Colonic mucosa (tissue), 4 donors: Measurements from ENCODE around the gene WDR33. TPM values are rescaled to one million over a fixed set of nuclear protein-coding genes. Genes with fewer than 3 reads are reported as not detected.

ENCODE experiments used
- DNase-seq: peaks from one replicate; pipeline ENCODE4 v3.0.0-alpha.2; 2020
- H3K27ac ChIP-seq: fragments of 200-600 bp; one replicate; pipeline ENCODE4 v1.8.0; 2021
- H3K27me3 ChIP-seq: fragments of 200-600 bp; one replicate; pipeline ENCODE4 v1.8.0; 2021
- H3K36me3 ChIP-seq: fragments of 200-600 bp; one replicate; pipeline ENCODE4 v1.8.0; 2021
- H3K4me1 ChIP-seq: fragments of 200-600 bp; one replicate; pipeline ENCODE4 v1.8.0; 2021; ENCODE audit warnings: mild to moderate bottlenecking
- H3K4me3 ChIP-seq: fragments of 200-600 bp; one replicate; pipeline ENCODE4 v1.8.0; 2021
- H3K9ac ChIP-seq, 2 donors: one replicate each; pipeline ENCODE4 v1.7.0; 2013; ENCODE audit warnings: control low read depth in 2 of 2, low read depth in 2 of 2, low read length in 2 of 2
- H3K9me3 ChIP-seq: fragments of 200-600 bp; one replicate; pipeline ENCODE4 v1.8.0; 2021
- intact Hi-C: fragments of 100-400 bp; cut with DNase I; formaldehyde crosslinking; loops from one replicate; pipeline ENCODE4 v1.14.1; 2022
- total RNA-seq, 2 donors: library from RNA; stranded (reverse); fragmentation: NEBNext Ultra II Directional in 1 of 2; extraction: Animal tissue kit (Norgen Biotek cat#: 25700) in 1 of 2; gene quantifications; one replicate each; pipeline ENCODE4 v1.2.1, GENCODE V29; 2021
- TF ChIP-seq, protein P1 (sequence below): fragments of 200-600 bp; IDR thresholded peaks from one replicate; pipeline ENCODE4 v1.8.0; 2022; ENCODE audit warnings: antibody characterized with exemption, mild to moderate bottlenecking
- donor health status: healthy.
- donor health status: DM: no; HTN: no; CAD: no.
- donor health status: DM: no; HTN: no; CAD: no.

WDR33 gene
- total RNA-seq, 2 donors from 2014 or later, result 48.1 to 59.4 TPM

DNA sequence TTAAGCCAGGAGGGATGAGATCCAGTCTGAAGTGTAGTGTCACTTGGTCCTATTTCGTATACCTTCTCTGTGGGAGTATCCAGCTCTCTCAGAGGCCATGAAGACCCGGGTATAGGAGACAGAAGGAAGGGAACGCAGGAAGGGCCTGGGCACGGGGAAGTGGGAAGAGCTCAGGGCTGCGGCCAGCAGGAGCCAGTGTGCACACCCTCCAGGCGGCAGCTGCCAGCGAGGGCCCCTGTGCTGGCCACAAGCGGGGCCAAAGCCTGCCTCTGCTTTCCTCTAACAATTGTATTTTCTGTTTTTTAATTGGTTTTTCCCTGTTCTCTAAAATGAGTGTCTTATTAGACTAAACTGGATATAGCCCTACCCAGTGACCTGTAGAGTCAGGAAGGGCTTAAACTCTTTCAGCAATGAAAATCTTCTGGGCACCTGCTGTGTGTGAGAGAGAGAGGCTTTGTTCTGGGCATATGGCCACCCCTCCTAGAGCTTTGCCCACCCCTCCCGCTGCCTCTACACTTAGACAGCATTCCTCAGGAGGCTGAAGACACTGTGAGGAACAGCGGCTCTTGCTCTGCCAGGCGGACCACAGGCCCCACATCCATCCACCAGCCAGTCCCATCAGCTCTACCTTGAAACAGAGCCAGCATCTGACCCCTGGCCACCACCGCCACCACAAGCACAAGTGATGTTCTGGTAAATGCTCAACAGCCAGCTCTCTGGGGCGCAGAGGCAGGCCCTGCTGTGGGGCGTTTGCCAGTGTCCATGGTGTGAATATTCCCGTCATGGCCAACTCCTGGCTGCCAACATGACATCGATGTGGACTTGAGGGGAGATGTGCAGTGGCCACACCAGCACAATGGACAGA lies 155.5 kb downstream of the WDR33 start:
- Histone ChIP-seq H3K4me3 (no peak overlapping the region), H3K27ac (no peak overlapping the region), H3K4me1 (no peaks in the 10 kb centered on the region), H3K9ac (no peak overlapping the region), H3K36me3 (no peaks in the 10 kb centered on the region), H3K27me3 (no peaks in the 10 kb centered on the region), H3K9me3 (no peaks in the 10 kb centered on the region)
- intact Hi-C loops, result no loop called here
- no peak for DNase-seq
- TF ChIP-seq, protein P1, sequence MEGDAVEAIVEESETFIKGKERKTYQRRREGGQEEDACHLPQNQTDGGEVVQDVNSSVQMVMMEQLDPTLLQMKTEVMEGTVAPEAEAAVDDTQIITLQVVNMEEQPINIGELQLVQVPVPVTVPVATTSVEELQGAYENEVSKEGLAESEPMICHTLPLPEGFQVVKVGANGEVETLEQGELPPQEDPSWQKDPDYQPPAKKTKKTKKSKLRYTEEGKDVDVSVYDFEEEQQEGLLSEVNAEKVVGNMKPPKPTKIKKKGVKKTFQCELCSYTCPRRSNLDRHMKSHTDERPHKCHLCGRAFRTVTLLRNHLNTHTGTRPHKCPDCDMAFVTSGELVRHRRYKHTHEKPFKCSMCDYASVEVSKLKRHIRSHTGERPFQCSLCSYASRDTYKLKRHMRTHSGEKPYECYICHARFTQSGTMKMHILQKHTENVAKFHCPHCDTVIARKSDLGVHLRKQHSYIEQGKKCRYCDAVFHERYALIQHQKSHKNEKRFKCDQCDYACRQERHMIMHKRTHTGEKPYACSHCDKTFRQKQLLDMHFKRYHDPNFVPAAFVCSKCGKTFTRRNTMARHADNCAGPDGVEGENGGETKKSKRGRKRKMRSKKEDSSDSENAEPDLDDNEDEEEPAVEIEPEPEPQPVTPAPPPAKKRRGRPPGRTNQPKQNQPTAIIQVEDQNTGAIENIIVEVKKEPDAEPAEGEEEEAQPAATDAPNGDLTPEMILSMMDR, result no peak

DNA sequence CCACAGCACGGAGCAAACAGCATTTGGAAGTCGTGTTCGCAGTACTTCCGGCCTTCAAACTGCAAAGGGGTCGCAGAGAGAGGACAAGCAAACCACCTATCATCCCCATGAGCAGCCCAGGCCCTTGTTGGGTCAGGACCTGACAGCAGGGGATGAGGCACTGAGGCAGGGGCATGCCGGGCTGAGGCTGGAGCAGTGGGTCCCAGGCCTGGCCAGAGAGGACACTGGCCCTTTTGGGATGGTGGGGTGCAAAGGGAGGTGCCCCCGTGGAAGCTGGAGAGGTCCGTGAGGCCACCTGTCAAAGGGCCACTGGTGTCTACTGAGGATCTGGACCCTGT lies 156.2 kb downstream of the WDR33 start:
- intact Hi-C loops, result no loop called here
- H3K9me3 ChIP-seq, result no peaks in the 10 kb centered on the region
- no peak overlapping the region for H3K9ac ChIP-seq
- H3K4me3 ChIP-seq, result no peak overlapping the region
- H3K27me3 ChIP-seq, result no peaks in the 10 kb centered on the region
- H3K36me3 ChIP-seq, result no peaks in the 10 kb centered on the region
- no peaks in the 10 kb centered on the region for H3K4me1 ChIP-seq
- H3K27ac ChIP-seq, result no peak overlapping the region
- no peak for DNase-seq
- TF ChIP-seq, protein P1, result no peak

DNA sequence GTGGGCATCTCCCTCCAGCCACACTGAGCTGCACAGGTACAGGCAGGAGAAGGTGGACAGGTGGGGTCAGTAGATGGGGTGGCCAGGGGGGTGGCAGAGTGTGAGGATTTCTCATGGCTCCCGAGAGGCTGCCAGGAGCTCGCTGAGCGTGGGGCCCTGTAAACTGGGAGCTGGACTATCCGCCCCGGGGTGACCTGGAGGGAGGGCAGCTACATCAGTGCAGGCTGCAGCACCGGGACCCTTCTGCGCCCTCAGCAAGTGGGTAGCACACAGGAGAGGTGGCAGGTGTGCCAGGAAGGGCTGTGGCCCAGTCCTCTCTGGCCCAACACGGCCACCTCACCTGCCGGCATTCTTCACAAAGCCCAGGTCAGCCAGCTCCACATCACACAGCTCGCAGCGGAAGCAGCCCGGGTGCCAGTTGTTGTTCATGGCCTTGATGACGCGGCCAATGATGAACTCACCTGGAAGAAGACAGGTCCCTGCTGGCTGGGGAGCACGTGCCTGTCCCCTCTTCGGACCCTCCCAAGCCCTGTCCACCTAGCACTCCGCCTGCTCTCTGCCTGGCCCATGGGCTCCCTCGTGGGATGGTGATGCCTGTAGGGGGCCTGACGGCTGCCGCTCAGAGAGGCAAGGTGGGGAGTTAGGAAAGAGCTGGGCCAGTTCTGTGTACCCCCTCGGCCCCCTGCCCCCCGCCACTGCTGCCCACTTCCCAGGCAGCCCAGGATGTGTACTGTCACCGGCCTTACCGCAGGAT lies 156.7 kb downstream of the WDR33 start:
- Histone ChIP-seq H3K9me3 (no peaks in the 10 kb centered on the region), H3K27me3 (no peaks in the 10 kb centered on the region), H3K4me3 (no peak overlapping the region), H3K36me3 (no peaks in the 10 kb centered on the region), H3K27ac (no peak overlapping the region), H3K9ac (no peak overlapping the region), H3K4me1 (no peaks in the 10 kb centered on the region)
- TF ChIP-seq, protein P1, result no peak
- no peak for DNase-seq
- intact Hi-C loops, result no loop called here

DNA sequence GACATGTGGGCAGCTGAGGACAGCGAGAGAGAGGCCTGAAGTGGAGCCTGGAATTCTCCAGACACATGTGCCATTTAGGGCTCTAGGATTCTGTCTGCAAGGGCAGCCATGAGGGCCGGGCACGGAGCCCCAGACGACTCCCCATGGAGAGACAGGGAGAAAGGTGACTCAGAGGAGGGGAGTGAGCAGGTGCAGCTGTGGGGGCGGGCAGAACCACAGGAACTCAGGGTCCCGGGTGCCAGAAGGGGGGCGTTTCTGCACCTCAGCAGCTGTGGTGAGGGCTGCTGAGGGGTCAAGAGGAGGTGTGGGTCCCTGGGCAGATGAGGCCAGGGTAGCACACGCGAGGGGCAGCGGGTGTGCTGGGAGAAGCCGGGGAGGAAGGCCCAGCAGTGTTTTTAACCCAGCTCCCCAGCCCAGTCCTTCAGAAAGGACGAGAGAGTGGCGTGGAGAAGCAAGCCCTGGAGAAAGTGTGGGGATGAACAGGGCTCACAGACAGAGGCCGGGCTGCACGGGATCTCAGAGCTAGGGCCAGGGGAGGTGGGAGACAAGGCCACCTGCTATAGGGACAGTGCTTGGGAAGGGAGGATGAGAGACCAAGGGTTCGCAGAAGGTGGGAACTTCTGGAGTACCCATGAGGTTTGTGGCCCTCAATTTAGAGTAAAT lies 157.4 kb downstream of the WDR33 start:
- no peaks in the 10 kb centered on the region for H3K36me3 ChIP-seq
- H3K27me3 ChIP-seq, result no peaks in the 10 kb centered on the region
- intact Hi-C loops, result no loop called here
- no peak for DNase-seq
- no peaks in the 10 kb centered on the region for H3K9me3 ChIP-seq
- no peak overlapping the region for H3K4me3 ChIP-seq
- H3K9ac ChIP-seq, result no peak overlapping the region
- no peaks in the 10 kb centered on the region for H3K4me1 ChIP-seq
- TF ChIP-seq, protein P1, result no peak
- H3K27ac ChIP-seq, result no peak overlapping the region

DNA sequence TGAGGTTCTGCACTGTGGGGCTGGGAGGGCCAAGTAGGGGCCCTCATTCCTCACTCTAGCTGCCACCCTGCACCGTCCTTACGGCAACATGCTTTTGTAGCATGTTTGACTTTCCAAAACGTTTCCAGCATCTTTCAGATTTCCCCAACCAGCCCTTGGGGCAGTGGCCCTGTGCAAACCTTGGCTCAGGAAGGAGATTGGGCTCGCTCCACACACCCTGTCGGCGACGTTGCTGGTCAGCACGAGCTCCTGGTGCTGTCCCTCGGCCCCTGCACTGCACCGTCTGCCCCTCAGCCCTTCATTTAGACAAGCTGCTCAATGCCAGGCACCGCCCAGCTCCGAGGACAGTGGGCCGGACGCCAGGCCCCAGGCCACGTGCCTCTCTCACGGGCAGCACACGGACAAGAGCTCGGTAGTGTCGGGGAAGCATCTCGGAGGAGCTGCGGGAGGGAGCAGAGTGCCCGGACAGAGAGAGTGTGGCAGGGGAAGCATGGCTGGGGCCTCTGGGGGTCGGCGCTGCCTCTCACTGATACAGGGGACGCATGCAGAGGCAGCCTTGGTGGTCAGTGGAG lies 158.1 kb downstream of the WDR33 start:
- Histone ChIP-seq H3K36me3 (no peaks in the 10 kb centered on the region), H3K27me3 (no peaks in the 10 kb centered on the region), H3K9me3 (no peaks in the 10 kb centered on the region), H3K9ac (peak overlapping the region in 1 of 2 donors; percentile 14), H3K4me3 (no peak overlapping the region), H3K4me1 (no peaks in the 10 kb centered on the region), H3K27ac (no peak overlapping the region)
- TF ChIP-seq, protein P1, result no peak
- no peak for DNase-seq
- intact Hi-C loops, result no loop called here
